HG02884 (cell line): ENCODE data around the gene AP1G2.
A peak's percentile ranks its signal among the peaks of the same experiment; 100 is the strongest.

Experiments used
- ATAC-seq: cut with Tn5 transposase; IDR thresholded peaks from one replicate; pipeline ENCODE4 v1.9.1; 2021; ENCODE audit warnings: mild to moderate bottlenecking, moderate library complexity; ENCODE audit not compliant: unreplicated experiment

The AP1G2 gene

GRCh38 chr14:23558346-23559009, 9.1 kb downstream of the AP1G2 start:
- no peak for ATAC-seq

GRCh38 chr14:23557946-23558345, 9.6 kb downstream of the AP1G2 start:
- ATAC-seq = no peak

GRCh38 chr14:23557521-23557920, 10.1 kb downstream of the AP1G2 start:
- ATAC-seq = no peak

GRCh38 chr14:23556700-23557440, 10.7 kb downstream of the AP1G2 start:
- ATAC-seq = no peak

- ATAC-seq = peak; percentile 83
Measured at GRCh38 chr14:23555882-23556699, 11.5 kb downstream of the AP1G2 start, which contains the start of gene THTPA. Gene THTPA, plus strand, starts transcription at chr14:23556271. Its CDS starts 487 bp downstream, at chr14:23556758.

- peak; percentile 4 for ATAC-seq
Measured at GRCh38 chr14:23555533-23555881, 12.1 kb downstream of the AP1G2 start.

GRCh38 chr14:23551266-23552028, 16.1 kb downstream of the AP1G2 start, which contains the start of gene ZFHX2:
Gene ZFHX2, minus strand, starts transcription at chr14:23551765. Its CDS starts 16,440 bp downstream, at chr14:23535325.
- peak; percentile 45 for ATAC-seq

GRCh38 chr14:23550812-23551265, 16.8 kb downstream of the AP1G2 start:
- ATAC-seq = no peak

- ATAC-seq = no peak
Measured at GRCh38 chr14:23550131-23550811, 17.3 kb downstream of the AP1G2 start.

- no peak for ATAC-seq
Measured at GRCh38 chr14:23548351-23549318, 19.0 kb downstream of the AP1G2 start.

GRCh38 chr14:23547924-23548323, 19.7 kb downstream of the AP1G2 start:
- no peak for ATAC-seq

GRCh38 chr14:23546450-23547035, 21.0 kb downstream of the AP1G2 start:
- ATAC-seq = no peak

GRCh38 chr14:23545740-23546365, 21.7 kb downstream of the AP1G2 start:
- no peak for ATAC-seq

- ATAC-seq = no peak
Measured at GRCh38 chr14:23544511-23545447, 22.8 kb downstream of the AP1G2 start.

- no peak for ATAC-seq
Measured at GRCh38 chr14:23543403-23543802, 24.2 kb downstream of the AP1G2 start.

- no peak for ATAC-seq
Measured at GRCh38 chr14:23542261-23542660, 25.3 kb downstream of the AP1G2 start.

GRCh38 chr14:23540141-23540469, 27.5 kb downstream of the AP1G2 start:
- no peak for ATAC-seq
